Measurements from ENCODE around the gene FAM222B.

FAM222B gene

GRCh38 chr17:28735242-28735722 lies 107.3 kb downstream of the FAM222B start:
- TF ChIP-seq, protein P1, sequence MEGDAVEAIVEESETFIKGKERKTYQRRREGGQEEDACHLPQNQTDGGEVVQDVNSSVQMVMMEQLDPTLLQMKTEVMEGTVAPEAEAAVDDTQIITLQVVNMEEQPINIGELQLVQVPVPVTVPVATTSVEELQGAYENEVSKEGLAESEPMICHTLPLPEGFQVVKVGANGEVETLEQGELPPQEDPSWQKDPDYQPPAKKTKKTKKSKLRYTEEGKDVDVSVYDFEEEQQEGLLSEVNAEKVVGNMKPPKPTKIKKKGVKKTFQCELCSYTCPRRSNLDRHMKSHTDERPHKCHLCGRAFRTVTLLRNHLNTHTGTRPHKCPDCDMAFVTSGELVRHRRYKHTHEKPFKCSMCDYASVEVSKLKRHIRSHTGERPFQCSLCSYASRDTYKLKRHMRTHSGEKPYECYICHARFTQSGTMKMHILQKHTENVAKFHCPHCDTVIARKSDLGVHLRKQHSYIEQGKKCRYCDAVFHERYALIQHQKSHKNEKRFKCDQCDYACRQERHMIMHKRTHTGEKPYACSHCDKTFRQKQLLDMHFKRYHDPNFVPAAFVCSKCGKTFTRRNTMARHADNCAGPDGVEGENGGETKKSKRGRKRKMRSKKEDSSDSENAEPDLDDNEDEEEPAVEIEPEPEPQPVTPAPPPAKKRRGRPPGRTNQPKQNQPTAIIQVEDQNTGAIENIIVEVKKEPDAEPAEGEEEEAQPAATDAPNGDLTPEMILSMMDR (IDR thresholded peaks at IDR 0.05; ENCODE audit: low read depth, low read length), result no peak
- H3K9me3 ChIP-seq, result no peaks in the 10 kb centered on the region
- no peaks in the 10 kb centered on the region for H3K36me3 ChIP-seq
- H3K4me1 ChIP-seq, result no peaks in the 10 kb centered on the region
- DNase-seq, result no peak
- no peaks in the 10 kb centered on the region for H3K27me3 ChIP-seq
- H3K4me3 ChIP-seq (ENCODE audit: low read depth, low read length), result no peak overlapping the region

DNA sequence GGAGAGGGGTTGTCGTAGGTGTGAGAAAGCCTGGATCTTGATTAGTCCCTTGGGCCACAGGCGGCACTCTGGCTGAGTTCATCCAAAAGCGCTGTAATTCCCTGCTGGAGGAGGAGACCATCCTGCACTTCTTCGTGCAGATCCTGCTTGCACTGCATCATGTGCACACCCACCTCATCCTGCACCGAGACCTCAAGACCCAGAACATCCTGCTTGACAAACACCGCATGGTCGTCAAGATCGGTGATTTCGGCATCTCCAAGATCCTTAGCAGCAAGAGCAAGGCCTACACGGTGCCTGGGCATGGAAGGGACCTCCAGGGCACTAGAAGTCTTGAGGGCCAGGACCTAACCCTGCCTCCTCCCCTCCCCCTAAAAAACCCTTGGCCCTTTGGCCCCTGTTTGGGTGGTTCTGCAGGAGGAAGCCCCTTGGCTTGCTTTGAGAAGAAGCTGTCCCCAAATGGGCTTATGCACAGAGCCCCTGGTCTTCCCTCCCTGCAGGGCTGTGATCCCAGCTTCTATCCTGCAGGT lies 107.8 kb downstream of the FAM222B start:
- no peaks in the 10 kb centered on the region for H3K9me3 ChIP-seq
- H3K27me3 ChIP-seq, result no peaks in the 10 kb centered on the region
- DNase-seq, result no peak
- H3K4me1 ChIP-seq, result no peaks in the 10 kb centered on the region
- TF ChIP-seq, protein P1 (IDR thresholded peaks at IDR 0.05; ENCODE audit: low read depth, low read length), result no peak
- H3K4me3 ChIP-seq (ENCODE audit: low read depth, low read length), result no peak overlapping the region
- H3K36me3 ChIP-seq, result no peaks in the 10 kb centered on the region

DNA sequence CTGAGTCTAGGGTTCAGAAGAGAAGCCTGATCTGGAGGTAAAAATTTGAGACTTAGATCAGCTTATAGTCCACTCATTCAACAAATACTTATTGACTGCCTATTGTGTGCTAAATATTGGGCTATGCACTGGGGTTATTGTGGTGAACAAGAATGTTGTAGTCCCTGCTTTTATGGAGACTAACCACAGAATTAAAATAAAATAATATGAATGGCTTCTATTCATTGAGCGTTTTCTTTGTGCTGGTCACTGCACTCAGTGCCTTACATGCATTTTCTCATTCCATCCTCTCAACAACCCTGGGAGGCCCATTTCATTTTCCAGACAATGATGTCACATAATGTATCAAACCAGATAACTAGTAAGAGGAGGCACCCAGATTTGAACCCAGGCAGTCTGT lies 109.2 kb downstream of the FAM222B start:
- no peaks in the 10 kb centered on the region for H3K27me3 ChIP-seq
- TF ChIP-seq, protein P1 (IDR thresholded peaks at IDR 0.05; ENCODE audit: low read depth, low read length), result no peak
- H3K9me3 ChIP-seq, result no peaks in the 10 kb centered on the region
- no peak overlapping the region for H3K4me3 ChIP-seq (ENCODE audit: low read depth, low read length)
- DNase-seq, result no peak
- no peaks in the 10 kb centered on the region; the same call in 1 of the 2 replicates for H3K4me1 ChIP-seq
- H3K36me3 ChIP-seq, result no peaks in the 10 kb centered on the region

DNA sequence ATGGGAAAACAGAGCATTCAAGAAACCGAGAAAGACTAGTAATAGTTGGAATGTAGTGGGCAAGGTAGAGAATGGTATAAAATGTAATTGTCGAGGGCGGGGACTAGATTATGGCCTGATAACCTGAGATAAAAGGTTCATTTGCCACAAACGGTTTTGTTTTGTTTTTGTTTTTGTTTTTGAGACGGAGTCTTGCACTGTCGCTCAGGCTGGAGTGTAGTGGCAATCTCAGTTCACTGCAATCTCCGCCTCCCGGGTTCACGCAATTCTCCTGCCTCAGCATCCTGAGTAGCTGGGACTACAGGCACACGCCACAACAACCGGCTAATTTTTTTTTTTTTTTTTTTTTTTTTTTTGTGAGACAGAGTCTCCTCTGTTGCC lies 112.7 kb downstream of the FAM222B start:
- H3K4me3 ChIP-seq (ENCODE audit: low read depth, low read length), result no peak overlapping the region
- no peaks in the 10 kb centered on the region for H3K9me3 ChIP-seq
- TF ChIP-seq, protein P1 (IDR thresholded peaks at IDR 0.05; ENCODE audit: low read depth, low read length), result no peak
- peaks cover 4% of the 10 kb centered on the region for H3K36me3 ChIP-seq
- H3K27me3 ChIP-seq, result no peaks in the 10 kb centered on the region
- DNase-seq, result no peak
- no peaks in the 10 kb centered on the region; the same call in 1 of the 2 replicates for H3K4me1 ChIP-seq

GRCh38 chr17:28728364-28729200 lies 114.0 kb downstream of the FAM222B start, which contains the start of gene NEK8:
TSS of gene NEK8 (plus strand) at chr17:28728788. CDS start at chr17:28728814, 26 bp downstream.
- peaks cover 16% of the 10 kb centered on the region for H3K36me3 ChIP-seq
- H3K4me3 ChIP-seq (ENCODE audit: low read depth, low read length), result peak within 1 kb of the TSS; percentile 67
- peak; percentile 89 for DNase-seq
- no peaks in the 10 kb centered on the region for H3K27me3 ChIP-seq
- peaks cover 3% of the 10 kb centered on the region; the same call in 1 of the 2 replicates for H3K4me1 ChIP-seq
- H3K9me3 ChIP-seq, result no peaks in the 10 kb centered on the region
- TF ChIP-seq, protein P1 (IDR thresholded peaks at IDR 0.05; ENCODE audit: low read depth, low read length), result no peak

Data from BE2C (cell line).